Small intestine (tissue), 7 donors: ENCODE measurements around the gene ILRUN. TPM values are rescaled to one million over a fixed set of nuclear protein-coding genes. Genes with fewer than 3 reads are reported as not detected.
"Not testable (repeated sequence)": the region's sequence is repeated elsewhere in the genome, so short reads cannot be mapped to it uniquely, and the experiment has no call there.

Experiments
- DNase-seq, 2 donors: peaks; one replicate each; pipeline versions ENCODE4 v3.0.0 to v3.0.0-alpha.2; 2013
- FAIRE-seq: peaks from 2 replicates; lab custom pipeline; 2012; peaks lifted over from hg19 to GRCh38; lab: Jason Lieb, UNC
- H3K27ac ChIP-seq, 3 donors: one replicate each; pipeline ENCODE4 v1.5.1; 2013; ENCODE audit warnings: low read length in 2 of 3, mild to moderate bottlenecking in 2 of 3, control low read depth in 1 of 3, inconsistent platforms in 1 of 3, low read depth in 1 of 3, moderate library complexity in 1 of 3
- H3K27me3 ChIP-seq, 3 donors: one replicate each; pipeline ENCODE4 v1.6.1; 2013; ENCODE audit warnings: low read length in 3 of 3, inconsistent platforms in 1 of 3; ENCODE audit not compliant: control insufficient read depth in 3 of 3, insufficient read depth in 3 of 3
- H3K36me3 ChIP-seq, 3 donors: one replicate each; pipeline ENCODE4 v1.6.1; 2013; ENCODE audit warnings: low read length in 3 of 3, inconsistent platforms in 1 of 3, low read depth in 1 of 3, mild to moderate bottlenecking in 1 of 3, moderate library complexity in 1 of 3; ENCODE audit not compliant: control insufficient read depth in 3 of 3, insufficient read depth in 2 of 3
- H3K4me1 ChIP-seq, 3 donors: one replicate each; pipeline ENCODE4 v1.6.1; 2013; ENCODE audit warnings: low read length in 2 of 3, inconsistent platforms in 1 of 3, low read depth in 1 of 3, mild to moderate bottlenecking in 1 of 3, moderate library complexity in 1 of 3; ENCODE audit not compliant: control insufficient read depth in 3 of 3, insufficient read depth in 2 of 3
- H3K4me3 ChIP-seq, 3 donors: one replicate each; pipeline ENCODE4 v1.5.1; 2013; ENCODE audit warnings: low read length in 3 of 3, control low read depth in 1 of 3, inconsistent platforms in 1 of 3, low read depth in 1 of 3, mild to moderate bottlenecking in 1 of 3, moderate library complexity in 1 of 3
- H3K9me3 ChIP-seq, 2 donors: one replicate each; pipeline ENCODE4 v1.6.1; 2013; ENCODE audit warnings: low read depth in 1 of 2, low read length in 1 of 2; ENCODE audit not compliant: control insufficient read depth in 2 of 2, insufficient read depth in 1 of 2
- WGBS, 3 donors: extraction: QIAGEN DNeasy Blood & Tissue Kit; methylation state at CpG; one replicate each; pipeline ENCODE4 v1.1.7; 2013; 5-methylcytosine and 5-hydroxymethylcytosine counted together
- polyA plus RNA-seq, 4 donors: library from polyadenylated mRNA; stranded (reverse) in 3 of 4; unstranded in 1 of 4; fragments of 200-250 nt in 3 of 4; fragments of 120-200 nt in 1 of 4; gene quantifications; one replicate each; pipeline versions ENCODE4 v1.2.1 to v1.2.3, GENCODE V29; 2013
- donor health status: healthy with polysubstance abuse.
- donor health status: control.
- donor health status: control.
- donor health status: Bipolar disorder and iron deficiency.
- donor health status: healthy.

Gene ILRUN
- polyA plus RNA-seq, 4 donors: 44.3 to 53.5 (median 47.3) TPM

DNA sequence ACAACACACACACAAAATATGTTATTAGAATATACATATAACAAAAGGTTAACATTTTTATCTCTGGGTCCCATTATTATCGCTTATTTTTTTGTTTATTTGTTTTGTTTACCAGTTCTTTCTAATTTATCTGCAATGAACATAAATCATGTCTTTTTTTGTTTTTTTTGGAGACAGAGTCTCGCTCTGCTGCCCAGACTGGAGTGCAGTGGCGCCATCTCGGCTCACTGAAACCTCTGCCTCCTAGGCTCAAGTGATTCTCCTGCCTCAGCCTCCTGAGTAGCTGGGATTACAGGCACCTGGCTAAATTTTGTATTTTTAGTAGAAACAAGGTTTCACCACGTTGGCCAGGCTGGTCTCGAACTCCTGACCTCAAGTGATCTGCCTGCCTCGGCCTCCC lies 16.3 kb downstream of the ILRUN start:
- H3K9me3 ChIP-seq, H3K27me3 ChIP-seq, FAIRE-seq, H3K4me3 ChIP-seq, H3K36me3 ChIP-seq, DNase-seq: not testable (repeated sequence)
- H3K4me1 ChIP-seq: peaks cover 0 to 16% (median 1%) of the 10 kb centered on the region in 3 donors
- 73 to 83% (median 82%) methylated on average over 7 of the region's 7 CpGs for WGBS, 3 donors
- H3K27ac ChIP-seq: peak overlapping the region in 1 of 3 donors; percentile 66

DNA sequence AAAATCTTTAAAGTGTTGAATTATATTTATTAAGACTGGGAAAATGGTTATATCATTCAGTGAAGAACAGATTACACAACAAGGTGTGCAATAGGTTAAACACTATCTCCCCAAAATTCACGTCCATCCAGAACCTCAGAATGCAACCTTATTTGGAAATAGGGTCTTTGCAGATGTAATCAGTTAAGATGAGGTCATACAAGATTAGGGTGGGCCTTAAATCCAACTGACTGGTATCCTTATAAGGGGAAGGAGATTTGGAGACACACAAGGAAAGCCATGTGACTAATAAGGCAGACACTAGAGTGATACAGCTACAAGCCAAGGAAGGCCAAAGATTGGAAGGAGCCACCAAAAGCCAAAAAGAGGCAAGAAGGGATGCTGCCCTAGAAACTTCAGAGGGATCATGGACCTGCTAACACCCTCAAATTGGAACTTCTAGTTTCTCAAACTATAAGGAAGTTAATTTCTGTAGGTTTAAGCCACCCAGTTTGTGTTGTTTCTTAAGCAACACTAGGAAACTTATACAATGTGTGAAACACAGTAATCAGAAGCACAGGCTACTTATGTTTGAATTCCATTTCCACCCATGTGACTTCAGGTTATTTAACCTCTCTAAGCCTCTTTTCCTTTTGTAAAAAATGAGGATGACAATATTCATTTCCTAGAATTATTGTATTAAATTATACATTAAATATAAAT lies 16.9 kb downstream of the ILRUN start:
- Histone ChIP-seq H3K27ac (peak overlapping the region in 2 of 3 donors; percentile 18 to 60), H3K4me3 (no peak overlapping the region), H3K27me3 (no peaks in the 10 kb centered on the region), H3K9me3 (no peaks in the 10 kb centered on the region), H3K4me1 (peaks cover 0 to 20% (median 1%) of the 10 kb centered on the region in 3 donors), H3K36me3 (peaks cover 0 to 6% (median 0%) of the 10 kb centered on the region in 3 donors)
- FAIRE-seq: no peak
- 62 to 83% (median 74%) methylated on average over 1 of the region's 1 CpG for WGBS, 3 donors
- peak in 1 of 2 donors; percentile 36 for DNase-seq

DNA sequence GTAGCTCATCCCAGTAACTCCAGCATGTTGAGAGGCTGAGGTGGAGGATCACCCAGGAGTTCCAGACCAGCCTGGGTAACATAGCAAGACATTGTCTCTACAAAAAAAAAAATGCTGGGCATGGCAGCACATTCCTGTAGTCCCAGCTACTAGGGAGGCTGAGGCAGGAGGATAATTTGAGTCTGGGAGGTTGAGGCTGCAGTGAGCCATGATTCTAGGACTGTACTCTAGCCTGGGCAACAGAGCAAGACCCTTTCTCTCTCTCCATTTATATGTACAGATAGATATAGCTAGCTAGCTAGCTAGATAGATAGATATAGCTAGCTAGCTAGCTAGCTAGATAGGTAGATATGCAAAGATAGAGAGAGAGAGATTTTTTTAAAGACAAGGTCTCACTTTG lies 20.4 kb downstream of the ILRUN start:
- Histone ChIP-seq H3K4me3 (no peak overlapping the region), H3K27ac (no peak overlapping the region), H3K9me3 (no peaks in the 10 kb centered on the region), H3K27me3 (no peaks in the 10 kb centered on the region), H3K36me3 (peaks cover 0 to 10% (median 0%) of the 10 kb centered on the region in 3 donors), H3K4me1 (peaks cover 5 to 28% (median 18%) of the 10 kb centered on the region in 3 donors)
- FAIRE-seq: no peak
- DNase-seq: no peak

DNA sequence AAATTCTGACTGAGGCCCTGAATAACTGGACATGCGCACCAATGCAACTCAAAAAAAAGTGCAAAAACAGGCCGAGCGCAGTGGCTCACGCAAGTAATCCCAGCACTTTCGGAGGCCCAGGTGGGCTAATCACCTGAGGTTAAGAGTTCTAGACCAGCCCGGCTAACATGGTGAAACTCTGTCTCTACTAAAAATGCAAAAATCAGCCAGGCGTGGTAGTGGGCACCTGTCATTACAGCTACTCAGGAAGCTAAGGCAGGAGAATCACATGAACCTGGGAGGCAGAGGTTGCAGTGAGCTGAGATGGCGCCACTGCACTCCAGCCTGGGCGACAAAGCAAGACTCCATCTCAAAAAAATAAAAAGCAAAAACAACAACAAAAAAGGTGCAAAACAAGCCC lies 21.6 kb downstream of the ILRUN start:
- H3K4me1 ChIP-seq: peaks cover 5 to 21% (median 18%) of the 10 kb centered on the region in 3 donors
- peaks cover 0 to 13% (median 0%) of the 10 kb centered on the region in 3 donors for H3K36me3 ChIP-seq
- not testable (repeated sequence) for FAIRE-seq, H3K27me3 ChIP-seq, H3K9me3 ChIP-seq, H3K4me3 ChIP-seq, DNase-seq
- H3K27ac ChIP-seq: peak overlapping the region in 2 of 3 donors; percentile 8 to 64
- WGBS, 3 donors: 58 to 77% (median 76%) methylated on average over 9 of the region's 9 CpGs

DNA sequence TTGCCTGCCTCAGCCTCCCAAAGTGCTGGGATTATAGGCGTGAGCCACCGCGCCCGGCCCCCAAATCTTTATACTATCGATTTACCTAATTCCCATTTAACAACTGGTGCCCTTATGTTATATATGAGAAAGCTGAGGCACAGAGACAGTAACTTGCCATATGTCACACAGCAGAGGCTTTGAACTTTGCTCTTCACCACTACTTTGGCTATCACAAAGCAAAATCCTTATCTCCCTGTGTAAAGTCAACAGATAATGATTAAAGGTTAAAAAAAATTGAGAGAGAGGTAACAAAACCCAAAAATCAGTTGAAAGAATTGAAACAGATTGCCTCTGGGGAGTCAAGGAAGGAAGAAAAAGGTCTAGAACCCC lies 22.3 kb downstream of the ILRUN start:
- peaks cover 5 to 18% (median 16%) of the 10 kb centered on the region in 3 donors for H3K4me1 ChIP-seq
- FAIRE-seq (no peak), DNase-seq (peak in 1 of 2 donors; percentile 70)
- no peaks in the 10 kb centered on the region for H3K27me3 ChIP-seq
- 27 to 84% (median 50%) methylated on average over 5 of the region's 5 CpGs for WGBS, 3 donors
- H3K9me3 ChIP-seq: no peaks in the 10 kb centered on the region
- no peak overlapping the region for H3K4me3 ChIP-seq
- H3K27ac ChIP-seq: peak overlapping the region in 2 of 3 donors; percentile 8 to 50
- peaks cover 0 to 13% (median 0%) of the 10 kb centered on the region in 3 donors for H3K36me3 ChIP-seq

DNA sequence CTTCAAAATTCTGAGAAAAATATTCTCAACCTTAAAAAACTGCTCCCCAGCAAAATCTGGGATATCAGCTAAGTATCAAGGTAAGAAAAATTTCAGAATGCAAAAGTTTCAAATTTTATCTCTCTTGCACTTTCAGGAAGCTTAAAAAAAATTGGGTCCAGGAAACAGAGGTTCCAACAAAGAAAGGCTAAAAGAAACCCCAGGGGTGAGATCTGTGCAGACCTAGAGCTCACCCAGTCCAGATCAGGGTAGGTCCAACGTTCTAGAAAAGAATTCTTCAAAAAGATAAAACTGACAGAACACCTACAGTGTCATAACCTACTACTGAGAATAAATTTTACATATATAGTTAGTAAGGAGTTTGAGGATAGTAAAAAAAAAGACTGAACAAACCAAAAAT lies 23.5 kb downstream of the ILRUN start:
- peaks cover 0 to 13% (median 0%) of the 10 kb centered on the region in 3 donors for H3K36me3 ChIP-seq
- H3K9me3 ChIP-seq: no peaks in the 10 kb centered on the region
- no peak overlapping the region for H3K4me3 ChIP-seq
- DNase-seq (no peak), FAIRE-seq (no peak)
- peaks cover 5 to 18% (median 16%) of the 10 kb centered on the region in 3 donors for H3K4me1 ChIP-seq
- H3K27ac ChIP-seq: peak overlapping the region in 2 of 3 donors; percentile 34 to 36
- WGBS, 3 donors: 0 to 11% (median 0%) methylated on average over 1 of the region's 1 CpG
- no peaks in the 10 kb centered on the region for H3K27me3 ChIP-seq

DNA sequence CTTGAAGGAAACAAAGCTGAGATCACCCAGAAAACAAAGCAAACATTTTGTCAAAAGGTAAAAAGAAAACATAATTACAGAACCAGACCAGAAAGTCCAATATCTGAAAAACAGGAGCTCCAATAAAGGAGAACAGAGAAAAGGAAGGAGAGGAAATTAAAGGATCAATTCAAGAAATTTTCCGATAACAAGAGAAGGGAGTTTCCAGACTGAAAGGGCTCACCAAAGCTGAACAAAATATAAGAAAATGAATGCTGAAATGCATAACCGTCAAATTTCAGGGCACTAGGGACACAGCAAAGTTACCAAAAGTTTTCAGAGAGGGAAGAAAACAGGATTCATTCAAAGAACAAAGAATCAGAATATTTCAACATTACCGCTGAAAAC lies 23.9 kb downstream of the ILRUN start:
- H3K4me1 ChIP-seq: peaks cover 5 to 18% (median 16%) of the 10 kb centered on the region in 3 donors
- DNase-seq (no peak), FAIRE-seq (no peak)
- H3K9me3 ChIP-seq: no peaks in the 10 kb centered on the region
- H3K27ac ChIP-seq: no peak overlapping the region
- 58 to 77% (median 74%) methylated on average over 3 of the region's 3 CpGs for WGBS, 3 donors
- H3K36me3 ChIP-seq: peaks cover 0 to 12% (median 0%) of the 10 kb centered on the region in 3 donors
- H3K4me3 ChIP-seq: no peak overlapping the region
- H3K27me3 ChIP-seq: no peaks in the 10 kb centered on the region

DNA sequence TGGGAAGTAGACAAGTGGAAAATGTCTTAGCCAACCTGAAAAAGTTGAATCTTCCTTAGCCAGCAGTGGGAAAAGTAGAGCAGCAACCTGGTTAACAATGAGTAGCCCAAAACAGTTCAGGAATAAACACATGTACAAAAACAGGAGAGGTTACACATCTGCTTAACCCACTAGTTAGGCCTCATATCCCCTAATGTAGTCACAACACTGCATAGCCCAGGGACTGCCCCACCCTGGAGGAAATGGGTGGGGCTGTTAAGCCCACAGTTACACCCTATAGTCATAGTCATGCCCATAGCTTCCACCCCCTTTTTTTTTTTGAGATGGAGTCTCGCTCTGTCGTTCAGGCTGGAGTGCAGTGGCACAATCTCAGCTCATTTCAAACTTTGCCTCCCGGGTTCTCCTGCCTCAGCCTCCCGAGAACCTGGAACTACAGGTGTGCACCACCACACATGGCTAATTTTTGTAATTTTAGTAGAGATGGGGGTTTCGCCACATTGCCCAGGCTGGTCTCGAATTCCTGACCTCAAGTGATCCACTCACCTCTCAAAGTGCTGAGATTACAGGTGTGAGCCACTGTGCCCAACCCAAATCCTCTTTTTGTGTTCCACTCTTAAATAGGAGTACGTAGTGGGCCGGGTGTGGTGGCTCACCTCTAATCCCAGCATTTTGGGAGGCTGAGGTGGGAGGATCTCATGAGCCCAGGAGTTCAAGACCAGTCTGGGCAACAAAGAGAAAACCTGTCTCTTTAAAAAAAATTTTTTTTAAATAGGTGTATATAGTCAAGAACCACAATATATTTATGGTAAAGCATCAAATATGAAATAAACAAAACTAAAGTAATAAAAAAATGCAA lies 24.5 kb downstream of the ILRUN start:
- DNase-seq: peak; percentile 41 to 78
- Histone ChIP-seq H3K4me3 (no peak overlapping the region), H3K27ac (peak overlapping the region in 2 of 3 donors; percentile 17 to 80), H3K9me3 (no peaks in the 10 kb centered on the region), H3K27me3 (no peaks in the 10 kb centered on the region), H3K4me1 (peaks cover 5 to 18% (median 16%) of the 10 kb centered on the region in 3 donors), H3K36me3 (peaks cover 0 to 8% (median 0%) of the 10 kb centered on the region in 3 donors)
- 67 to 71% (median 71%) methylated on average over 8 of the region's 8 CpGs for WGBS, 3 donors
- FAIRE-seq: no peak
